CD4-positive, alpha-beta T cell treated with Interleukin-6 at 100 ng/mL for 8 hours (primary cell): Measurements from ENCODE around the gene SSTR4.
"Not testable (repeated sequence)": the region's sequence is repeated elsewhere in the genome, so short reads cannot be mapped to it uniquely, and the experiment has no call there.

Experiments
- DNase-seq: peaks from one replicate; pipeline ENCODE4 v3.0.0-alpha.2; 2020; ENCODE audit warnings: mixed read lengths, low spot score

SSTR4 gene

GRCh38 chr20:23018941-23019340, 16.2 kb upstream of the SSTR4 start:
- DNase-seq = no peak

- no peak for DNase-seq
Observed at GRCh38 chr20:23019403-23019802, 15.7 kb upstream of the SSTR4 start.

GRCh38 chr20:23020230-23021018, 14.7 kb upstream of the SSTR4 start:
- no peak for DNase-seq

DNA sequence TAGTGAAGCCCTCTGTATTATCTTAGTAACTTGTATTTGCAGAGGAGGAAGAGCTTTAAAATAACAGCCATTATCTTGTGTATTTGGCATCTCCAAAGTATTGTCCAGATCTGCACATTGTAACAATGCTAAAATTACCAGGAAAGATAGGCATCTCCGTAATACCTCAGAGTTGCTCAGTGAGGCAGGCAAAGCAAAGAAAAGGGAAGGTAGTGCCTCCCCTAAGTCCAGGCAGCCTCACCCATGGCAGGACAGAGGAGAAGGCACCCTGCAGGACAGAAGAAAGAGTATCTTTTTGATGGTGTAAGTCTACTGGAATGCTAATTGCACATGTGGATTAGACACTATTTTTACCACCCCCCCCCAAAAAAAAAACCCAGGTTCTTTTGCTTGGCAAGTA, 13.6 kb upstream of the SSTR4 start:
- DNase-seq = no peak

GRCh38 chr20:23021951-23022350, 13.2 kb upstream of the SSTR4 start:
- no peak for DNase-seq

DNA sequence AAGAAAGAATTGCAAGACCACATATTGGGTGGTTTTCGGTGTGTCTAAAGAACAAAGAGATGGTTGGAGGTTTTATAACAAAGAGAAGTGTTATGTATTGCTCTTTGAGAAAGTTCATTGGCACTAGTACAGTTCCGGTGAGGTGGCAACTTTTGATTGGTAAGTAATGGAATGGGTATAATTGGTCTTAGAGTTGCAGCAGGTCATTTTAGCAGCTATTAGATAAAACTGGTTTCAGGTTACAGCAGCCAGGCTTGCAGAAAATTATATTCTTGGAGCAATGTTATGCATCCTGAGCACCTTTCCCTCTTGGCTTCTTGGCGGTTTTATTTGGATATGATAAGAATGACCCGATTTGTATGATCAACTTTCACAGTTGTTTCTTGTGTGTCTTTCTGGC, 12.3 kb upstream of the SSTR4 start:
- no peak for DNase-seq

GRCh38 chr20:23023621-23024177, 11.4 kb upstream of the SSTR4 start:
- no peak for DNase-seq

- DNase-seq = no peak
Observed at GRCh38 chr20:23024701-23025100, 10.4 kb upstream of the SSTR4 start.

- not testable (repeated sequence) for DNase-seq
Observed at GRCh38 chr20:23025503-23025902, 9.6 kb upstream of the SSTR4 start.

- DNase-seq = no peak
Observed at GRCh38 chr20:23027721-23028120, 7.4 kb upstream of the SSTR4 start.

DNA sequence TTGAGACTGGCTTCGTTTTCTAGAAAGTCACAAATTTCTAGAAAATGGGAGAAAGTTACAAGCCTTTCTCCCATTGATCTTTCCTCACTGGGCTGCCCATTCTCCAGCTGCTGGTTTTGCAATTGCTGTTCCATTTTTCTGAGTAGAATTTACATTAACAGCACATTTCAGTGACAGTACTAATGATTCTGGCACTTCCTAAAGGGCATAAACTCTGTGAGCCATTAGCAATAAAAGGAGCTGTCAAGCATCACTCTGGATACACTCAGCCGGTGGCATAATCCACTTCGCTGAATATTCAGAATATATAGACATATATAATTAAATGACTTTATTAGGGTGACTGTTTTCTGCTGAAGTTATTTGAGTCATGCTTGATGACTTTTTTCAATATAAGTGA, 6.7 kb upstream of the SSTR4 start:
- no peak for DNase-seq

GRCh38 chr20:23029324-23029723, 5.8 kb upstream of the SSTR4 start:
- DNase-seq = no peak

DNA sequence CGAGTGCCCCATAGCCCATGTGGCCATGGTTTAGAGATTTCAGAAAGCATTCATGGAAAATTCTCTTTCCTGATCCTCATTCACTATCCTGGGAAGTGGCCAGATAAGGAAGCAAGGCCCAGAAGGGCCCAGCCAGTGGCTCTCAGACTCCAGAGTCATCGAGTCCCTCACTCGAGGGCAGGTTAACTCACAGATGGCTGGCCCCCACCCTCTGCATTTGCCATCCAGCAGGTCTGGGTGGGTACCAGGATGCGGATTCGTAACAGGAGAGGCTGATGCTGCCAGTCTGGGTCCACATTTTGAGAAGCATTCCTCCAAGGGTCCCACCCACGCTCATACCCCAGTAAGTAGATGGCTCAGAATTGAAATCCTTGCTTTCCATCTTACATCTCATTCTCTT, 3.8 kb upstream of the SSTR4 start:
- DNase-seq = no peak

GRCh38 chr20:23032056-23032749, 2.9 kb upstream of the SSTR4 start:
- DNase-seq = no peak

- DNase-seq = no peak
Observed at GRCh38 chr20:23032750-23033078, 2.4 kb upstream of the SSTR4 start.

GRCh38 chr20:23033918-23034317, 1.2 kb upstream of the SSTR4 start:
- DNase-seq = no peak

GRCh38 chr20:23035731-23036130, 619 bp downstream of the SSTR4 start:
- no peak for DNase-seq

DNA sequence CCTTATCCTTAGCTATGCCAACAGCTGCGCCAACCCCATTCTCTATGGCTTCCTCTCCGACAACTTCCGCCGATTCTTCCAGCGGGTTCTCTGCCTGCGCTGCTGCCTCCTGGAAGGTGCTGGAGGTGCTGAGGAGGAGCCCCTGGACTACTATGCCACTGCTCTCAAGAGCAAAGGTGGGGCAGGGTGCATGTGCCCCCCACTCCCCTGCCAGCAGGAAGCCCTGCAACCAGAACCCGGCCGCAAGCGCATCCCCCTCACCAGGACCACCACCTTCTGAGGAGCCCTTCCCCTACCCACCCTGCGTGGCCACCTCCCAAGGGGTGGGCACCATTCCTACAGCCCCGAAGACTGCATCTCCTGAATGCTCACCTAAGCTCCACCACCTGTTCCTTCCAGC, 1.3 kb downstream of the SSTR4 start:
- DNase-seq = no peak

DNA sequence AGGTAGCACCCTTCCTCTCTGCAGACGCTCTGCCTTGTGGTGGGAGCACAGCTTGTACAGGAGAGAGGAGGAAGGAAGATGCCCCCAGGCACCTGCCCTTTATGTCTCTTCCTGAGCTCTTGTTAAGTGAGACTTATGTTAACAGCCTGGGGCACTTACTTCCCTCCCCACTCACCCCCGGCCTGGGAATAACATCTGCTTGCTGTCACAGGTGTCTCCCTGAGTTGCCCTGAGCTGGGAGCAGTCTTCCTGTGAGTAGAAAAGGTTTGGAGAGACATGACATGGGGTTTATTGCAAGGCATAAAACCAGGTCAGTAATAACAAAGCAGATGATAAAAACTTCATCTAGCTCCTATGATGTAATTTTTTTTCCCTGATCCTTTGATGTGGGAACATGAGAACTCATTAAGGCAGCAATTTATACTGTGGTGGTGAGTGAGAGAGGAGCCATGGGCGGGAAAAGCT, 1.9 kb downstream of the SSTR4 start:
- DNase-seq = no peak

DNA sequence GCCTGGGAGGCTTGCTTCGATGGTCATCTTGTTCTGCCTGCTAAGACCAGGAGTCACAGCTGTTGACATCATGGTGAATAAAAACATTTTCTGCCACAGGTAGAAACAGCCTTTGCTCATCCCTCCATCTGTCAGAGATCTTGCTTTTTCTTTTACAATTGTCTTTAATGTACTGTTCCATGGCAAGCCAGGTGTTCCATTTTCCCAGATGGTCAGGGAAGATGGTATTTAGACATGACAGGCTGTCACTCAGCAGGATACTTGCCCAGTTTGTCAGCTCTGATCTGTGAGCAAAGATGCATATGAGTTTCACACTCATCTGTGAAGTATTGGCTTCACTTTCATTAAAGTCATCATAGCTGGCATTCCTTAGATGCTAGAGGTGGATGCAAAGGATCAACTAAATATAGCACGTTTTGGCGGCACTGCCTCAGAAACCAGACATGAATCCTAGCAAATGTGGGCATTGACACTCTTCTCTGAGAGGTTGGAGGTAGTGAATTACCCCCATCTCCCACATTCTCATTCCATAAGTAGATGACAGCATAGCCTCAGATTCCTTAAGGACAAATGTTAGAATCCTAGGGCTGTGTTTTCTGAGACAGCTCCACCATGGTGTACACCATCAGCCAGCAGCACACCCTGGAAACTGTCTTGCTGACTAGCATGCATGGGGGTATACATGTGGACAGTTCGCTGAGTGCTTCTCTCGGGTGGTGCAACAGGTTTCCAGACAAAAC, 4.2 kb downstream of the SSTR4 start:
- DNase-seq = no peak

GRCh38 chr20:23039885-23040508, 4.9 kb downstream of the SSTR4 start:
- DNase-seq = no peak

DNA sequence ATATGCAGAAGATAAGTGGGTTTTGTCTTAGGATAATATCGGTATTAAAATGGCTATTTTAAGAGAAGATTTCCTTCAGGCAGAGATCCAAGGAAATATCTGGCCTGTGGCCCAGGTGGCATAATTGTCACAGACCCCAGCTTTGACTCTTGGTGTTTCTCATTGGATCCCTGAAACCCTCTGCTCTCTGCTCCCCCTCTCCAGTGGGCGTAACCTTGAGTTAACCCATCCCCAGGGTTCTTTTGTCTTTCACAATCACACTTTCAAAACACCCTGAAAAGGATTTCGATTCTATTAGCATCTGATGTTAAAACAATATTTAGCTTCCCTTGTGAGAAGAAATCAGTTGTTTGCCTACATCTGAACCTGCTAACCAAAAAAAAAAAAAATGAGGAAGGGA, 7.2 kb downstream of the SSTR4 start:
- DNase-seq = no peak
